GM08714 (cell line): ENCODE data around the gene EVPL.
"Not testable (repeated sequence)": the region's sequence is repeated elsewhere in the genome, so short reads cannot be mapped to it uniquely, and the experiment has no call there.

ENCODE experiments used
- H3K4me3 ChIP-seq: fragments of 200-500 bp; sonication (Bioruptor generic); 2 replicates; pipeline ENCODE4 v1.5.1; 2014; ENCODE audit warnings: mild to moderate bottlenecking, low read length, inconsistent platforms
- ZNF274 ChIP-seq: IDR thresholded peaks from 2 replicates; pipeline ENCODE4 v1.6.1; 2012; ENCODE audit warnings: mild to moderate bottlenecking, low read depth, low read length

EVPL gene

DNA sequence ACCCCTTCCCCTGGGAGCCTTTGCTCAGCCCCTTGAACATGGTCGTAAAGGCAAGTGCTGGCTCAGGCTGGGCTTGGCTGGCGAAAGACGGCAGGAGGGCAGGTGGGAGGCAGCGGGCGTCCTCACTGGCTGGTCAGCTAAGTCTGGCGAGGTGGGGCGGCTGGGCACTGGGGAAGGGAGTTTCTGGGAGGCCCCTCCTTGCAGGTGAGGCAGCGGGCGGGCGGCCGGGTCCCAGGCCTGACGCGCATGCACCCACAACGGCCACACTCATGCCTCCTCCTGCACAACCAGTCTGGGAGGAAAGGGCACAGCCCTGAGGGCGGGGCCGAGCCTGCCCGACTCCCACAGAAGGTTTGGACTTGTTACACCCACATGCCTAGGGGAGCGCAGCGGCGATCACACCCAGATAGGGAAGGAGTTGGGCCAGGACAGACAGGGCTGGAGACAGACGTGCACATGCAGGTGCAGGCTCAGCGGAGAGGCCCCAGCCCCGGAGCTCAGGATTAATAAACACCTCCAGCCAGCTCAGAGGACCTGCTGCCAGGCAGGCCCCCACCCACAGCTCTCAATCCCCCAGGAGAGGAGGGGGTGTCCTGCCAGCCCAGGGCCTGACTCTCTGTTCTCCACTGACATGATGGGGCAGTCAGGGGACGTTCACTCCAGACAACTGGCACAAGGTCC, at the start of gene EVPL:
TSS of gene EVPL (minus strand) at position 148 of the 681 bp plus-strand sequence. CDS start at position 40, 108 bp downstream.
- H3K4me3 ChIP-seq = no peak within 1 kb of the TSS
- no peak for TF ChIP-seq ZNF274

GRCh38 chr17:76076146-76076764, 49.1 kb upstream of the EVPL start:
- TF ChIP-seq ZNF274 = no peak

DNA sequence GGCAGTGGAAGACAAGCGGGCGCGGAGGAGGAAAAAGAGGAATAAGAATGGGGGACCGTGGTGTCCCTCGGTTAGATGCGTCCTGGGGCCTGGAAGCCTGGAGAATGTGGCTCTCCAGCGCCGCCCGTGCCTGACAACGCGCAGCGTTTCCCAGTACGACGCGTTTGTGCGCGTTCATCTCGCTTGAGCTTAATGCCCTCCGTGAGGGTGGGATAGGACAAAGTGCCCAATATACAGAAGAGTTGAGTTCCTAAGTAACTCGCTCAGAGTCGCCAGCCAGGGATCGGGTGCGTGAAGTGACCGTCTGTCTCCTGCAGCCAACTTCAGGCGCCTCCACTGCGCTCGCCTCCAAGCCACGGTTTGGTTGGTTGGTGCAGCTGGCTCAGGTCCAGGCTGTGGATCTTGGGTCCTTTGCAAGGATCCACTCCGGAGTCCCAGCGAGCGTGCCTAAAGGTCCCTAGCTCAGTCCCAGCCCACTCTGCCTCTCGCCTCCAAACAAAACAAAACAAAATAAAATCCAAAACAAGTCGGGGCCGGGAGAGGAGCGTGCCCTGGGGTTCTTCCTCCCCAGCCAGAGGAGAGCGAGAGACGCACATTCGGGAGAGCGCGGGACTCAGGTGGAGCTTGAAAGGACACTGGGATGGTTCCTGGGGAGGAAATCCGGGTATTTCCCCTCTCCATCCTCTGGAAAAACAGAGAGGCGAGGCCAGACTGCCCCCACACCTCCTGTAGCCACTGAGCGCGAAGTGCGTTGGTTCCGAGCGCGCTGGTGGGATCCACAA, 48.4 kb upstream of the EVPL start:
- TF ChIP-seq ZNF274 = no peak
- H3K4me3 ChIP-seq = no peak overlapping the region

More at GRCh38 chr17:76076146-76076764, 49.1 kb upstream of the EVPL start:
- no peak overlapping the region; the same call in 1 of the 2 replicates for H3K4me3 ChIP-seq

DNA sequence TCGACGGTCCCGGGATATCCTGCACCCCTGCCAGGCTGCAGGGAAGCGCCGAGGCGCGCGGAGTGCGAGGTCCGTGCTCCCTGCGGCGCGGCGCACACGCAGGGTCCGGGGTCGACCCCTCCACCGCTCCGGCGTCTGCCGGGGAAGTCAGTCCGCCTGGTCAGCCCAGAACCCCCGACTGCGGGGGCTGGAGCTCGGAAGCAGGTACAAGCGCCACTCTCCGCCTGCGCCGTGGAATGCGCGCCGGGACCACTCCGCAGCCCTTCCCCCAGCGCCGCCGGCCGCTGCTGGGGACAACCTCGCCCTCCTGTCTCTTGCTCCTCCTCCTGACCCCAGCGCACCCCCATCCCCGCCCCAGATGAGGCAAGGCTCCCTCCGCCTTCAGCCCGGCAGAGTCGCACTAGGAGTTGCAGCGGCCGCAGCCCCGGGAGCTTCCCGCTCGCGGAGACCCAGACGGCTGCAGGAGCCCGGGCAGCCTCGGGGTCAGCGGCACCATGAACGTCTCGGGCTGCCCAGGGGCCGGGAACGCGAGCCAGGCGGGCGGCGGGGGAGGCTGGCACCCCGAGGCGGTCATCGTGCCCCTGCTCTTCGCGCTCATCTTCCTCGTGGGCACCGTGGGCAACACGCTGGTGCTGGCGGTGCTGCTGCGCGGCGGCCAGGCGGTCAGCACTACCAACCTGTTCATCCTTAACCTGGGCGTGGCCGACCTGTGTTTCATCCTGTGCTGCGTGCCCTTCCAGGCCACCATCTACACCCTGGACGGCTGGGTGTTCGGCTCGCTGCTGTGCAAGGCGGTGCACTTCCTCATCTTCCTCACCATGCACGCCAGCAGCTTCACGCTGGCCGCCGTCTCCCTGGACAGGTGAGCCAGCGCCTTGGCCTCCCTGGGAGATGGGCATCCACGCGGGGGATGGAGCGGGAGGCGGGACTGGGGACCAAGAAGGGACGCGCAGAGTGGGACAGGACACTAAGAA, 47.6 kb upstream of the EVPL start, which contains the start of gene GALR2:
TSS of gene GALR2 (plus strand) at position 392 of the 974 bp plus-strand sequence. CDS start at position 495, 103 bp downstream.
- H3K4me3 ChIP-seq = no peak within 1 kb of the TSS

GRCh38 chr17:76072148-76072858, 45.2 kb upstream of the EVPL start, which contains the start of gene SRP68:
TSS of gene SRP68 (minus strand) at chr17:76072517. CDS start at chr17:76072491, 26 bp downstream.
- H3K4me3 ChIP-seq = peak within 1 kb of the TSS; percentile 93
- TF ChIP-seq ZNF274 = no peak

More for the DNA sequence above, 47.6 kb upstream of the EVPL start, which contains the start of gene GALR2:
- no peak for TF ChIP-seq ZNF274

DNA sequence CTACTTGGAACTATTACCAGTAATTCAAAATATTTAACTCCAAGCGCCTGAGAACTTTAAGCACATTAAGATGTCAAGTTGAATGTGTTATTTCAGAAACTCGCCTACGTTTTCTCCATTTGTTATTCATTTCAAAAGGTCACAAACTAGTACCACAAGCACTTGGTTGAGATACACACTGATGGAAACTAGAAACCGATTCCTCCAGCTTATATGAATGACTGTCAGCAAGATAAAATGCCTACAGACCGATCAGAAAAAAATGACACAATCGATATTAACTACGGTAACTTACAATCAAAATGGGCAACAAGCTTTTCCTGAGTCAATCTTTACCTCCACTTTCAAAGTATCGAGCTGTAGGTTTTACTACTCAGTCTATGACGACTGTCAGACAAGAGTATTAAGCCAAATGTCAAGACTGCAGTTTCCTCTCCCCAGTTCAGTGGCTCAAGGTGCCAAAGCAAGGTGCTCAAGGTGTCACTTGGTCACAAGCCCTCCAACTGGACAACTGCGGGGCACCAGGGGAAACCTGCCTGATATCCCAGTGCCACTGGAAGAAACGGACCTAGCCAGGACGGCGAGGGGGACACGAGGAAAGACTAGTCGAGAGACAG, 44.5 kb upstream of the EVPL start:
- H3K4me3 ChIP-seq = peak overlapping the region; percentile 93
- no peak for TF ChIP-seq ZNF274

- no peak overlapping the region for H3K4me3 ChIP-seq
- TF ChIP-seq ZNF274 = no peak
Measured at GRCh38 chr17:76065775-76066174, 38.7 kb upstream of the EVPL start.

DNA sequence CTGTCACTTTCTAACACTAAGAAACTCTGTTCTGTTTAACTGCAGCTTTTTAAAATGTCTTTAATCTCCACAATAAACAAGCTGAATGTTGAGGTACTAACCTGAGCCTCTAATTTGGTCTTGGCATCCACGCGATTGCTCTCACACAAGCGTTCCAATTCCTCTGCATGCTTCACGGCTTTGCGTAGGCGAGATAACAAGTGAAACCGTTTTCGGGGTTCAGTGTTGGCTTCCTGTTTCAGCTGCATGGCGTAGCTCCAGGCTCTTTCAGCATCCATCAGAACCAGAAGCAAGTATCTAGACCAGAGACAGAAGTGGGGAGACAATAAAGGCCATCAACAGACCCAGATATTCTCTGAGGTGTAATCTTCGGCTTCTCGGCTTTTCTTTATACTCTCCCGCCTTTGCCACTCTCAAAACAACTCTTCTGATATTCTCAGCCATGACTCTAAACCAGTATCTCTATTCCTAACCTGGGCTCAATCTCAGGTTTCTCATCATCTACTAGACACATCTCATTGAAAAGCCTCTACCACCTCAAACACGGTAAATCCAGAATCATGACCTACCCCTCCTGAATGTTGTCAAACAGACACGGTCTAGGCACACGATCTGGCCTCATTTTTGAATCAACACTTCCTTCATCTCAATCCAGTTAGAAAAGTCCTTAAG, 36.9 kb upstream of the EVPL start:
- TF ChIP-seq ZNF274 = no peak

DNA sequence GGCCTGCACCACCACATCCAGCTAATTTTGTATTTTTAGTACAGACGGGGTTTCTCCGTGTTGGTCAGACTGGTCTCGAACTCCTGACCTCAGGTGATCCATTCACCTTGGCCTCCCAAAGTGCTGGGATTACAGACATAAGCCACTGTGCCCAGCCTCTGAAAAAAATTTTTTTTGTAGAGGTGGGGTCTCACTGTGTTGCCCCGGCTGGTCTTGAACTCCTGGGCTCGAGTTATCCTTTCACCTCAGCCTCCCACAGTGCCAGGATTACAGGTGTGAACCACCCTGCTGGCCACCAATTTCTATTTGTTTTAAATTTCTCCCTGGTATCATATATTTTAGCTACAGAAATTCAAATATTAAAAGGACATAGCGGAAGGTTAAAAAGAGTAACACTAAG, 31.2 kb upstream of the EVPL start:
- H3K4me3 ChIP-seq = not testable (repeated sequence)

More for the DNA sequence above, 36.9 kb upstream of the EVPL start:
- H3K4me3 ChIP-seq = no peak overlapping the region

DNA sequence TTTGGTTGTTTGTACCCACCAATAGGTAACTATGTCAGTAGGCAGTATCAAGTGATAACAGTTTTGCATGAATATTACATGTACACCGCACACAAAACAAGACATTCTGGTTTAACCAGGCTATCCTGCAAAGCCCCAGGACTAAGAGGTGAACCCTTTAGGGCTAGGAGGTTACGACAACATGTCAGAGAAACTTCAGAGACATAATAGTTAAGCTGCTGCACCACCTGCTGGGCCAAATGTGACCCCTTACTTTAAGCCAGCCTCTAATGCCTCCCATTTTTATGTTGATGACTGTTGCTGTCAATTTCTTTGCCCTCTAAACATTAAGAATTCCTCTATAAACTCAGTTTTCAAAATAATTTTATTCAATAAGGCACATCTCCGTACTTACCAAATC, 29.8 kb upstream of the EVPL start:
- H3K4me3 ChIP-seq = no peak overlapping the region
- TF ChIP-seq ZNF274 = no peak

DNA sequence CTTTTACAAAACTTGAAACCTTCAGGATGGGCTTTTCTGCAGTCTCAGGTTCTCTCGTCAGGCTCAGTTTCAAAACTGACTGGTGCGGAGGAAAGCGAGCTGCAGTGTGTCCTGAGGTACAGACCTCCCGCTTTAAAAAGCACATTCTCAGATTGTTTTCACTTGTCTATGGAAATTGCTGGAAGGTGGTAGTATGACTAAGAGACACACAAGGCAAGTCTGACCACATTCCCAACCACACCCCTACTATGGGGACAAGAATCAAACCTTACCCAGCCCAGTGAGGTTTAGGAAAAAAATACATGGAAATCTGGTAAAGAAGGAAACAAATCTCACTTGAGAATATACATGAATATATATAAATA, 27.0 kb upstream of the EVPL start:
- H3K4me3 ChIP-seq = no peak overlapping the region
- TF ChIP-seq ZNF274 = no peak
